IPS-NIHi11 (cell line): ENCODE results near the gene TANC1.
"Not testable (repeated sequence)": the region's sequence is repeated elsewhere in the genome, so short reads cannot be mapped to it uniquely, and the experiment has no call there.

ENCODE experiments used
- DNase-seq: peaks from one replicate; pipeline ENCODE4 v3.0.0; 2012; ENCODE audit warnings: mixed read lengths, low spot score

TANC1 gene

DNA sequence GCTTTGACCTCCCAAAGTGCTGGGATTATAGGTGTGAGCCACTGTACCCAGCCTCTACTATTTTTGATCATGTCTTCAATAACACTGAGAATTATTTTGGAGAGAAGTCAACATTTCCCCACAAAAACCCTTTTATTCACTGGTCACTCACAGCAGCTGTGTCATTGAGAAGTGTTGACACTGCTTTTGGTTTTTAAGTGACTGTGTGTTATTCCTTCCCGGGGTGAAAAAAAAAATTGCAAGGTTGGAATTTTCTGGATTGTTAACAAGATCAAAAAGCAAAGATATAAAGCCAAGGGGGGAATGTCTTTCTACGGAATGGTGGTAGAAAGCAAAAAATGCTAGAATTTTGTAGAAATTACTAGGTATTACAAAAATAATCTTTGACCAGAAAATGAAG lies 61.5 kb downstream of the TANC1 start:
- no peak for DNase-seq

DNA sequence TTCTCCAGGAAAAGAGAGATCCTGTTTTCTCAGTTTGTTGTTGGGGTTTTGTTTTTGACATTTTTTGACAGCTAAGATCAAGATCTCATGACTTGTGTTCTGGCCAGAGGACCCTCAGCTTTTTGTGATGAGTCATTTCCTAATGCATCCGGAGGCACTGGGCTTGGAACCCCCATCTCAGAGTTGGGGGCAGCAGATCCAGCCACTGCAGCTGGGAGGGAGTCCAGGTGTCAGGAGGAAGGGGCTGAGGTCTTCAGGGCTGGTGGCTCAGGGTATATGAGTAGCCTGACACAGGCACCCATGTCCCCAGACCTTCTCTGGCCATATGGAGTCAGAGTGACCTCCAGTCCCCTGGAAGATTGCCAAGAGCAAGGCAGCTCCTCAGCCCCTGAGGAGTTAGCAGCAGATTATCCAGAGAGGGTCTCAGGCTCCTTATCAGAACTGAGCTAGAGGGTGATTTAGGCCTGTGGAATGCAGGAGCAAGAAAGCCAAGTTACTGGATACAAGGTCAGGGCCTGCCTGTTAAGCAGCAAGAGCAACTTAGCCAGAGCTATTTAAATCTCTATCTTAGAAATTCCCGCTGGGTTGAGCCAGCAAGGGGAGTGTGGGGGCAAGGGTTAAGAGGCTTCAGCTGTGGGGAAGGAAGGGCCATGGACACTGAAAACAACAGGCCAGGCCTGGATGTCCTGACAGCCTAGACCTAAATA lies 62.4 kb downstream of the TANC1 start:
- peak; percentile 54 for DNase-seq

DNA sequence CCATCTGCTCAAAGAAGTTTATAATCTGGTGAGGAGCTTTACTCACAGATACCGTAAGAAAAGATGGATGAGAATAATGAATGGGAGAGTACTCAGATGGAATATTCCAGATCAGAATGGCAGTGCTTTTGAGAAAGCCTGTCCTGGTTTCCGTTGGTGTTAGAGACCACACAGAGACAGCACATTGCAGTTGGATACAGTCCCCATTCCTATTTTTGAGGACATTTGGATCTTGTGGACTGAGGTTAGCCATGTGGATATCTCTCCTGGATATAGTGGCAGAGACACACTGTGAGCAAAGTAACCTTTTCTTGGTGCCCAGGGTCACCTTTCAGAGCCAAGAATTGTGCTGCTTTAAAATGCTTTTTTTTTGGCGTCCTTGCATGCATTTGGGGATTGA lies 63.7 kb downstream of the TANC1 start:
- DNase-seq = no peak

DNA sequence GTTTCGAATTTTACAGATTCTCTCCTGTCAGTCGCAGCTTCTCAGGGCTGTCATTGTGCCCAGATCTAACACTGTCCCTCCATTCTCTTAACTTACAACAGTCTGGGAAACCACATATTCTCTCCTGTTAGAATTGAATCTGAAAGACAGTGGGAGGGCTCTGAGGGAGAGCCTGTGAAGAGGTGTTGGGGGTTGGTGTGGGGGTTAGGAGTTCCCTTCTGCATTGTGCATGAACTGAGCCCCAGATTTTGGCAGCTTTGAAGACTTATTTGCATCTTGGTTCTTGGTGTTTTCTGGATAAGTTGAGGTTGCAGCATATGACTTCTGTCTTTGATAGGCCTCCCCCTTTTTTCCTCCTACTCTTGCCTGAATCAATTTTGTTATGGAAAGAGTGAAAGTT lies 64.1 kb downstream of the TANC1 start:
- DNase-seq = no peak

DNA sequence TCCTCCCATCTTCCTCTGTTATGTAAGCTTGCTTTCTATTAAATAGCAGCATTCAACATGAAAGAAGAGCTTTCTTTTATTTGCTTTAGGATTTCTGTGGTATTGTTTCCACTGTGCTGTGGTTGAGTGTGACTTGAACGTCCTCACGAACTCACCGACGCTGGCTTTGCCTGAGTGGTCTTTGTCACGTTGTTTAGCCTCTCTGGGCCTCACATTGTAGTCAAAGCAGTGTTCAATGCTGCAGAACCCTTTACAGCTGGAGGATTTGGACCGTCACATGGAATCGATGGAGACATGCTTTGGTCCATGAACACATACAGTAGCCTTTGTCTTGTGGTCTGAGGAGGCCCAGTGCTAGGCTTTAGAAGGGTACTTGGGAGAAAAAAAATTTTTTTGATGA lies 66.3 kb downstream of the TANC1 start:
- DNase-seq = no peak

DNA sequence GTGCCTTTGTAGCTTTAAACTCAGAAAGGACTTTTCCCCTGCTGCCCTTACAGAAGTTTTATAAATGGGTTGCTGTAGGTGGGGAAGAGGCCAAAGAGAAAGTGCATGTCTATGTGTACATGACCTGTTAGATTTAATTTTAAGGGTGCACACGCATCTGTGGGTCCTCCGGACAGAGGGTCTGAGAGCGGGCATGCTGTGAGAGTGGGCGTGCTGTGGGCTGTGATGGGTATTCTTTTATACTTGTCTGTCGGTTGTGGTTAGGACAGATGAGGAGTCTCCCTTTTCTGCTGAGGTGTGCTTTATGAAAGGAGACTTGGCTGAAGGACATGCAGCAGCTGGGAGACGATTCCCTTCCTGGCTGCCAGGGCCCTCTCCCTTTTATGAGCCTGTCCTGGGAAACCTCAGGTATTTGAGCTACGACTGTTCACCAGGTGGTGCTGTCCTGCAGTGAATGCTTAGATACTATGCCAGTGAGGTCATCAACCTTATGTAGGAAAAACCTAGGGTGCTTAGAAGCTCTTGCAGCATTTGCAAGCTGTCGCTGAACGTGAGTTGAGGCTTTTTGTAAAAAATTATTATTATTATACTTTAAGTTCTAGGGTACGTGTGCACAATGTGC lies 67.5 kb downstream of the TANC1 start:
- peak; percentile 69 for DNase-seq

DNA sequence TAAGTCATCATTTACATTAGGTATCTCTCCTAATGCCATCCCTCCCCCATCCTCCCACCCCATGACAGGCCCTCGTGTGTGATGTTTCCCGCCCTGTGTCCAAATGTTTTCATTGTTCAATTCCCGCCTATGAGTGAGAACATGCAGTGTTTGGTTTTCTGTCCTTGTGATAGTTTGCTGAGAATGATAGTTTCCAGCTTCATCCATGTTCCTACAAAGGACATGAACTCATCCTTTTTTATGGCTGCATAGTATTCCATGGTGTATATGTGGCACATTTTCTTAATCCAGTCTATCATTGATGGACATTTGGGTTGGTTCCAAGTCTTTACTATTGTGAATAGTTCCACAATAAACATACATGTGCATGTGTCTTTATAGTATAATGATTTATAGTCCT lies 68.0 kb downstream of the TANC1 start:
- DNase-seq = not testable (repeated sequence)

DNA sequence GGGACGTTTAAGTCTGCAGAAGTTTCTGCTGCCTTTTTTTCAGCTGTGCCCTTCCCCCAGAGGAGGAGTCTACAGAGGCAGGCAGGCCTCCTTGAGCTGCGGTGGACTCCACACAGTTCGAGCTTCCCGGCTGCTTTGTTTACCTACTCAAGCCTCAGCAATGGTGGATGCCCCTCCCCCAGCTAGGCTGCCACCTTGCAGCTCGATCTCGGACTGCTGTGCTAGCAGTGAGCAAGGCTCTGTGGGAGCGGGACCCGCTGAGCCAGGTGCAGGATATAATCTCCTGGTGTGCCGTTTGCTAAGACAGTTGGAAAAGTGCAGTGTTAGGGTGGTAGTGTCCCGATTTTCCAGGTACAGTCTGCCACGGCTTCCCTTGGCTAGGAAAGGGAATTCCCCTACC lies 72.9 kb downstream of the TANC1 start:
- not testable (repeated sequence) for DNase-seq

DNA sequence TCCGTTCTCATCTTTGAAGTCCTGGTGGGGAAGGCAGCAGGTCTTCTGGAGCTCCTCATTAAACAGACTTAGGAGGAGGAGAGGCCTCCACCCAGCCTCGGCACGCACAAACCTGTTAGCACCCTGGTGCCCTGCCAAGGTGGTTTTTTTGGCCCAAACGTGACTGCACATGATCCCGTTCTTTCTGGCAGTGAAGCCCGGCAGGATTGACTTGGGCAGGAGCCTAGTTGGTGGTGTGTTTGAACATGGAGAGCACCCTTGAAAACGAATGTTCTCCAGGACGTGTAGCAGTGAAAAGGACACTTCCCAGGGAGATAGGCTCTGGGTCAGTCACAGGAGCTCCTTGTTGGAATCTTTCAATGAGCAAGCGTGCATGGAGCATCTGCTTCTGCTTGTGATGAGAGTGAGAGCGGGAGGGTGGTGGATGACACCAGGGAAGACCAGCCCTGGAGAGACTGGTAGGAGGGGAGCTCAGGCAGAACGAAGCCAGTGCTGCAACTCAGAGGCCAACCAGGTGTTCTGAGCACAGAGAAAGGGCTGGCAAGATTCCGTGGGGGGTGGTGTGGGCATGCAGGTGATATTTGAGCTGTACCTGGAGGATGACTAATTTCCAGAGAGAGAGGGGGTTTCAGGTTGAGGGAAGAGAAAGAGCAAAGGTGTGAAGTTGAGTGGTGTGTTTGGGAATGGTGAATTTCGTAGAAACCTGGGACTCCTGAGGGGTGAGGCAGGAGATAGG lies 73.8 kb downstream of the TANC1 start:
- peak; percentile 37 for DNase-seq

DNA sequence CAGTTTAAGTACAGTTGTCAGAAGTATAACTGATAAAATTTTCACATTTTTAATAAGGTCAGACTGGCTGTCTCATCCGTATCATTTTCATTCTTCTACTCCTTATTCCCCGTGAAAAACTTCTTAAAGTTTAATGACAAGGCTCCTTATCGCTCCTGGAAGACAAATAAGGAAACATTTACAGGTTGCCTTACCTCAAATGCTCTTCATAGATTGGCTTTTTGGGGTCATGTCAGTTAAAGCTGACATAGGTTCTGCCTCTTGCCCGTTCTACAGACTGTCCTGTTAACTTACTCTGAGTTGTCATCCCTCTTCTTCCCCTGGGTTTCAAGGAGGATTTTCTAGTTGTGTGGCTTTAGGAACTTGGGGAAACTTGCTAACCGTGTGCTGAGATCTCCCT lies 75.3 kb downstream of the TANC1 start:
- no peak for DNase-seq

DNA sequence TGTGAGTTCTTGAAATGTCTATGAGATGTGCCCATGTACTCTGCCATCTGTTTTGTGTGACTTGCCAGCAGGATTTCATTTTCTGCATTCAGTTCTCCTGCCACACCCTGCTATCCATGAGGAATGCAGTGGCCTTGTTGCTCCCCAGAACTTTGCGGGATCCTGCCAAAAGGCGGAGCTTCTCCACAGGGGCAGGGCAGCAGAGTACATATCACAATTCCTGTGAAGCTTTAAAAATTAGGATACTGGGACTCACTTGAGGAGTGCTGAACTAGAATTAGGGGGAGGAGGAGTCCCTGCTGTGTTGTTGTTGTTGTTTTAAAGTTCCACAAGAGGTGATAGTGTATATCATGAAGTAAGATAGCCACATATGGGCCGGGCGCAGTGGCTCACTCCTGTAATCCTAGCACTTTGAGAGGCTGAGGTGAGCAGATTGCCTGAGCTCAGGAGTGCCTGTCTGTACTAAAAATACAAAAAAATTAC lies 76.4 kb downstream of the TANC1 start:
- peak; percentile 25 for DNase-seq

DNA sequence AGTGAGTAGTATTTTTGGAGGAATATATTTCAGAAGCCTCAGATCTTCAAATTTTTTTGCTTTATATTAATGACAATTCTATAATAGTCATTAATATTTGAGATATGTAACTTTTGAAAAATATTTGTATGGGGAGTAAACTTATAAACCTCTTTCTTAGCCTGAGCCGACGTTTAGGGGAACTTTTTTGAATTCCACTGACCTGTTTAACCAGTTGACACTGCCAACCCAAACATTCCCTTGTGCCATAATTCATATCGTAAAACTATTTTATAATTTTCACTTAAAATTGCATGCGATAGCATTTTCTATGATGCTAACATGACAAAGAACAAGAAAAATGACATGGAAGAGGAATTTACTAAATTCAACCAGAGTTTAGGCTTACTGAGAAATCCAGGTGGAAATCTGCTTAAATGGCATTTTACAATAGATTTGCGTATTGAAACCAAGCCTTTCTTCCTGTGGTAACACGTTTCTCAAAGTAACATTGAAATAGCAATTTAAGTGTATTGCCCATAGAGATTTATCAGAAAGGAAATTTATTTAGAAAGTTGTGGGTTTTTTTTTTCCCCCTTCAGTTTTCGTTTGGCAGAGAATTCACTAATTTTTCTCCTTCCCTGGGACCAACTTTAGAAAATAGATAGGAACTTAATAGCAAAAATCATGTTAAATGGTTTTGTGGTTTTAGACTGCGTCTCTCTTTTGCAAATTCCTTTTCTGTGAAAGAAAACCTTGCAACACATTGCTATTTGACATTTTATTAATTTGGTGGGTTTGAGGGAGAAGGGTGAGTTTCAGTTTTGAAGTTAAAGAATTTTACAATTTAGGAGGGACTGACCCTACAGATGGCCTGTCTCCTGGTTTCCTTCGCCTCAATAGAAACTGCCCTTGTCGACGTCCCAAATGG lies 77.4 kb downstream of the TANC1 start:
- DNase-seq = no peak

DNA sequence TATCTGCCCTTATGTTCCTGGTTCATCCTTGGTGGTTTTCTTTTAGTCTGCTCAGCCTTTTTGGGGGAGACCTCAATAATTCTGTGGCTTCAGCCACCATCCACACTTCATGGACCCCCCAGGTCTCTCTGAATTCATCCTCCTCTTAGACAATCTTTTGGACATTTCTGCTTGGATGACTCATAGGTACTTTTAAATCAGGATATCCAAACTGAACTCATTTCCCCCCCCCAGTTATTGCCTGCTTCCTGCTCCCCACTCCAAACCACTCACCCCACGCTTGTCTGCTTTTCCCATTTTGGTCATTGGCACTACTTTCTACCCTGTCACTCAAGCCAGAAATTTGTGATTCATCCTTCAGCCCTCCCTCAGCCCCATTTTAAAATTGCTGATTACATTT lies 78.5 kb downstream of the TANC1 start:
- DNase-seq = no peak

DNA sequence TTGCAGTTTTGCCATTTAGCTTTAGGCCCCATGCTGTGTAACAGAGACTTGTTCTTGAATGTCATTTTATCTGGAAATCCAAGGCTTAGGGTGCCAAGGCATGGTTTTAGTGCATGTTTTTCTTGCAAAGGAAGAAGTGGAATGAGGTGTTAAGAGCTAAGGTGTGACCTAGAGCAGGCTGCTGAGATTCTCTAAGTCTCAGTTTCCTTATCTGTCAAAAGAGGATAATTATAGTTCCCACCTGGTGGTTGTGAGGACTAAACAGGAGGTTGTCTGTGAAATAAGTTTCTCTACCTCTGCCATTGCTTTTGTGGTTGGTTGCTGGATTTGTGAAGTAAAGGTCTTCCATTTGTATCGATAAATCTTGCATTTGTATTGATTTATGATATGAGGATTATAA lies 82.0 kb downstream of the TANC1 start:
- DNase-seq = no peak

DNA sequence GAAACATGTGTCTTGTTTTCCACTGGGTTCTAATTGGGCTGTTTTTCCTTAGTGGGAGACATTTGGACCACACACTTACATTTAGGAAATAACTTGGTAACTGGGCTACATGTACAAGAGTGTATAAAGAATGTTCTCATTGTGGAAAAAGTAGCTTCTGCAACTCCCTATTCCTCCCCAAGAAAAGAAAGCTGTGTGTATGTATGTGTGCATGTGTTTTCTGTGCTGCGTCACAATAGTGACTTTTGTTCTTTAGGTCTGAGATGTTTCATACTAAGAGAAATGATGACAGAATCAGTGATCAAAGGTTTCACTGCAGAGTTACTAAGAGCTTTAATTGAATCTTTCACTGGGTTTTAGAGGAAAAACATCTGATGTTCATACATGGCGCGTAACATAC lies 82.7 kb downstream of the TANC1 start:
- DNase-seq = no peak

DNA sequence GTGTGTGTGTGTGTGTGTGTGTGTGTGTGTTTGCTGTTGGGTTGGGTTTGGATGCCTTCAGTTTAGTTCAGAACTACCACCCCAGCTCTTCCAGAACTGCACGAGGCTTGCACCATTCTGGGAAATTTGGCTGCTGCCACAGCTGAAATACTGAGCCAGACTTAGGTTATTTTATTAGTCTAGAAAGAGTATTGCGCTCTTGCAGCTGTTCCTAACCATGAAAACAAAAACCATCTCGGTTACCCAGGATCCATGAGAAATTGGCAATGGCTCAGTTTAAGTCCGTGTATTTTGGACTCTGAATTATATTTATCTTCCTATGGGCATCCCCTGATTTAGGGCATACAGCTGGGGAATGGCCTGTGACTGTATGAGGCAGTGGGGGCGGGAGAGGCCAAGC lies 83.2 kb downstream of the TANC1 start:
- no peak for DNase-seq

DNA sequence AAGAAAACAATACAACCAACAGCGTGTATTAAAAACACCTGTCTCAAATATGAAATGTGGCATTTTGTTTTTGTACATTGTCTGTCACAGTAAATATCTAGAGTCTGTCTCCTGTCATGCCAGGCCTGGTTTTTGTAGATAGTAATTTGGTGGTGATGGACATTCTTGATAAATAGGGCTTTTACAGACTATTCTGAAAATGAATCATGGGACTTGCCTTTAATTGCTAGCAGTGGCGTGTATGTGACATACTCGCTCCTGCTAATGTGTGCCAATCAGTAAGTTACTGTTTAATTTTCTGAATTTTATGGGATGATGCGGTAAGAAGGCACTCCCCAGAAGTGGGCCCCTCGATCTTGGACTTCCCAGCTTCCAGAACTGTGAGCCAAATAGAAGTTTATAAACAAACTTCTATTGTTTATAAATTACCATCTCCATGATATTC lies 83.7 kb downstream of the TANC1 start:
- DNase-seq = no peak

DNA sequence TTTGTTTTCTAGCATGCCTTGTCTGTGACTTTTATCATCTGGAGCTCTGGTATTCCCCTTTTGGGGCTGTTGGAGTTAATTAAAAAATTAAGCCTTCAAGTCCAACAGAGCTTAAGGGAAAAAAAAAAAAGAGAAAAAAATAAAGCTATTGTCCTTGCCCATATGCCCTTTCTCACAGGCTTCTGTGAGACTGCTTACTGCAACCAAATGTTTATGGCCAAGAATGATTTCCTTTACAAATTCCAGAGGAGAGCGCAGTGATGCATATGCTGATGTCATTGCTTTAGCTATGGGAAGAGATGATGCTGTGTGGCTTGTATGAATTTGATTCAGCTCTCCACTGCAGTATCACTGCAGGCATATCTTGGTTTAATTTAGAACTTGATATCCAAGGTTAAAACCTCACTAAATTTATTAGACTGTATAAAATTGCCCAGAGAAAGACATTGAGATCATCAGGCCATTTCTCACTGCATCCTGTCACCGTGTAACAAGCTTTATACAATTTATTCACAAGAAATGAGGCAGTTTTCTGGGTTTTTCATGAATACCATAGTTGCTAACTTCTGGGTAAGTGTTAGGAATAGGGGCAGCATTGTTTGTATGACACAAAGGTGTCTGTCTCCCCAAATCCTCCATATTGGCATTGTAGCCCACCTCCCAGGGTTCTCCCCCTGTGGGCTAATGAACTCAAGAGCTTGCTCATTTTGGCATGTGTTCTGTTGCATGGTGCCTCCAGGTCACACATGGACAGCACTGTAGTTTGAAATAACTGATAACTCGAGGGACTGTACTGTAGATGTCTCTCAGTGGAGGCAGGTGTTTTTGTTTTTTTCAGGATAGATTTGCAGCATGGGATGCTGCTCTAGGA lies 85.0 kb downstream of the TANC1 start:
- no peak for DNase-seq

DNA sequence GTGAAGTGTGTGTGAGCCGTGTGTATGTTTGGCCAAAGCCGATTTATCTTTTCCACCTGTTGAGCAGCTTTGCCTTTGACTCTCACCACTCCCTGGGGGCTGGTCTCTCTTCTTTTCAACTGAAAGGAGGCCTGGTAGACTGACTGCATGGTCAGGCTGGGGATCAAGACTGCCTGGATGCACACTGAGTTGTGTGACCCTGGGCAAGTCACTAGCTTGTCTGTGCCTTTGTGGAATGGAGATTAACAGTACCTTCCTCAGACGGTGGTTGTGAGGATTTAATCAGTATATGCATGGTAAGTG lies 85.5 kb downstream of the TANC1 start:
- DNase-seq = no peak

DNA sequence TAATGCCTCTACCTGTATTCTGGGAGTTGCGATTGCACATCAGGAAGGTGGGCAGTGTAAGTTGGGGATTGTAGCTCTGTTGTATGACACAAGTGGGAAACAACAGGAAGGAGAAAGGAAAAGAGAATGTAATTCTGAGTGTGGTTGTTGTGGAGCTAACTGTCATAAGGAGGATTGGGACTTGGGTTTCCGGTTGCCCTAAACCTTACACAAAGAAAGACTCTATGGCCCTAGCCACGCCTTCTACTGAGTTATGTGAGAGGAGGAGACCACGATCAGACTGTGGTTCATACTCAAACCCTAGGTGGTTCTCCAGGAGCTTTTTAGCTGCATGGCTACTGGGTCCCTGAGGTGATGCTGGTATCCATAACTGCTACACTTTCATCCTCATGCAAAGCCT lies 86.5 kb downstream of the TANC1 start:
- DNase-seq = no peak

DNA sequence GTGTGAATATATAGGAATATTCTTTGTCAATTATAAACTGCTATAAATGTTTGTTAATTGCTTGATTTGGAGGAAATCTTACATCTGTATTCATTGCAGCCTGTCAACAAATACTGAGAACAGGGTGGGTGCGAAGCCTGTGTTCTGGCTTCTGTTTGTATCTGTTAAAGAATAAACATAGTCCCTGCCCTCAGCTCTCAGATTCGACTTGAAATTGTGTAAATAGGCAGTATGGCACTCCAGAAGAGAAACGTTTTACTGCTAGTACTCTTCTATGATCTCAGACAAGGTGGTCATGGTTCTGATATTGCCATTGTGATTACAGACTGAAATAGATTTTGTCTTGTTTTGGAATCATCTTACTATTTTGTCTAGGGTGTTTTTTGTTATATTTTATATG lies 92.1 kb downstream of the TANC1 start:
- no peak for DNase-seq
